GM12891 (cell line): Measurements from ENCODE around the gene KAZN.
A peak's percentile ranks its signal among the peaks of the same experiment; 100 is the strongest.

Experiments used
- DNase-seq: peaks from one replicate; pipeline ENCODE4 v3.0.0; 2011; ENCODE audit warnings: low spot score; ENCODE audit not compliant: insufficient read length
- FAIRE-seq: peaks from 2 replicates; lab custom pipeline; 2011; peaks lifted over from hg19 to GRCh38; lab: Jason Lieb, UNC
- PAX5 ChIP-seq: IDR thresholded peaks from 2 replicates; pipeline ENCODE4 v1.6.1; 2011; ENCODE audit warnings: low read length, moderate library complexity, mild to moderate bottlenecking; ENCODE audit not compliant: insufficient read depth, severe bottlenecking
- POLR2A ChIP-seq: IDR thresholded peaks from 2 replicates; pipeline ENCODE4 v1.6.1; 2011; ENCODE audit warnings: low read depth, low read length, control low read depth
- POLR2AphosphoS5 ChIP-seq: IDR thresholded peaks from 2 replicates; pipeline ENCODE4 v1.6.1; 2011; ENCODE audit warnings: low read depth, low read length, control low read depth
- POU2F2 ChIP-seq: IDR thresholded peaks from 2 replicates; pipeline ENCODE4 v1.6.1; 2011; ENCODE audit warnings: low read depth, mild to moderate bottlenecking, control low read depth, low read length, moderate library complexity
- SPI1 ChIP-seq: IDR thresholded peaks from 2 replicates; pipeline ENCODE4 v1.6.1; 2011; ENCODE audit warnings: low read depth, low read length, control low read depth
- TAF1 ChIP-seq: IDR thresholded peaks from 2 replicates; pipeline ENCODE4 v1.6.1; 2011; ENCODE audit warnings: low read depth, low read length, control low read depth

The KAZN gene

DNA sequence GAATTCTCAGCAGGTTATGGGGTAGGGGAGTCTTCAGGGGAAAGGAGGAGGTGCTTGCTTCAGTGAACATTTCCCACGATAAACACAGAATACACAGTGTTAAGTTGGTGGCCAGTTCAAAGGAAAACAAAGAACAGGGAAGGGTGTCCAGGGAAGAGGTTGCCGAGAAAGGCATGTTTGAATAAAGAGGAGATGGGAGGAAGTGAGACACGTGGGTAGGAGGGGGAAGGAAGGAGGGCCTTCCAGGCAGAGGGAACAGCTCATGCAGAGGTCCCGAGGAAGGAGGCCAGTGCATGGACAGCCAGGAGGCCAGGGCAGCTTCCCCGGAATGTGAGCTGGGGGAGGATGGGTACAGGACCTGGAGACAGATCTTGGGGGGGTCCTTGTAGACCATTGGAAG, 424.7 kb downstream of the KAZN start:
- DNase-seq (no peak), FAIRE-seq (no peak)
- TF ChIP-seq POLR2A: no peak
- no peak for TF ChIP-seq POU2F2
- TF ChIP-seq SPI1: no peak
- TF ChIP-seq POLR2AphosphoS5: no peak
- TF ChIP-seq TAF1: no peak
- TF ChIP-seq PAX5: no peak

DNA sequence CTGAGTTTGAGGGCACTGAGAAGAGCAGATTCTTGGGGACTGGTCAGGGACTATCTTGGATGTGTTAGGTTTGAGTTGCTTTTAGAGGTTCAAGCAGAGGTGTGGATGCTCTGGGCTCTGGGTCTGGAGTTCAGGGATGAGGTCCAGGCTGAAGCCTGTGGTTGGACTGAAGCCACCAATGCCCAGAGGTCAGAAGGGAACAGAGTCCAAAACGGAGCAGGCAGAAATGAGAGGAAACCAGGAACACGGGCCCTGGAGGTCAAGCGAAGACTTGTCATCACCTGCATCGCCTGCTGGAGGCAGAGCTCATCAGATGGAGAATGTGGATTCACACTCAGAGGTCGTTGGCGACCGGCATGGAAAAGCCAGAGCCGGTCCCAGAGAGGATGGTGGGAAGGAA, 425.5 kb downstream of the KAZN start:
- DNase-seq (no peak), FAIRE-seq (no peak)
- TF ChIP-seq POLR2A (no peak), SPI1 (no peak), POLR2AphosphoS5 (no peak), POU2F2 (no peak), PAX5 (no peak), TAF1 (no peak)

DNA sequence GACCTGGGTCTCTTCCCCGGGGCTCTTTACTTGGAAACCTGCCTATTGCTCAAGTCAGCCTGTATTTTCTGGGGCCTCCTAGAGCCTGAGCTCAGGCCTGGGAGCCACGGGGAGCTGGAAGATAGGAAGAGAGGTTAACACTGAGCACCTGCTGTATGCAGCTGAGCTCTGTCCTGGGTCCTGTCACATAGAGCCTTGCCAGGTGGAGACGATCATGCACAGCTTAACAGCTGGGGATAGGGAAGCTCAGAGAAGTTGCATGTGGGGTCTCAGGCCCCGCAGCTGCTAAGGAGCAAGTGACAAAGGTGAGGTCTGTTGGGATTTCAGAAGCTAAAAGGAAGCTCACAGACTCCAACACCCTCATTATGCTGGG, 427.6 kb downstream of the KAZN start:
- FAIRE-seq: no peak
- TF ChIP-seq SPI1 (no peak), PAX5 (no peak), POLR2A (no peak), TAF1 (no peak), POLR2AphosphoS5 (no peak), POU2F2 (no peak)
- DNase-seq: no peak

DNA sequence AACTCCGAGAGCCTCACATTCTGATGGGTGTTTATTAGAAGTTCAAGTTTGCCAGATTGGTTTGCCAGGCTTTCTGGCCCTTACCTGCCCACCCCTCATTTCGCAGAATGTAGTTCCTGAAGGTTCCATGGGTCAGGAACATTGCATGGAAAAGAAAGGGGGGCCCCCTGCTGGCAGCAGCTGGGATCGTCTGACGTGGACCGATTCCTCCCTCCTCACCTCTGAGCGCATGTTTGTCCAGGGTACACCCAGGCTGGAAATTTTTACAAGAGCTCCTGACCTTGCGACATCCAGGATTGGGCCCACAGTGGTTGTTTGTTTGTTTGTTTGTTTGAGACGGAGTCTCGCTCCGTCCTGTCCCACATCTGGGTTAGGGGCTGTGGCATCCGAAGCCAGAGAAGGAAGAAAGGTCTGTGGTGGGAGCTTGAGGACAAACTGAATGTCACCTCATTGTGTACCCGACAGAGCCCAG, 429.1 kb downstream of the KAZN start:
- DNase-seq (peak; percentile 50), FAIRE-seq (peak; percentile 56)
- TF ChIP-seq POLR2A (no peak), POLR2AphosphoS5 (no peak), PAX5 (no peak), SPI1 (no peak), TAF1 (no peak), POU2F2 (no peak)

DNA sequence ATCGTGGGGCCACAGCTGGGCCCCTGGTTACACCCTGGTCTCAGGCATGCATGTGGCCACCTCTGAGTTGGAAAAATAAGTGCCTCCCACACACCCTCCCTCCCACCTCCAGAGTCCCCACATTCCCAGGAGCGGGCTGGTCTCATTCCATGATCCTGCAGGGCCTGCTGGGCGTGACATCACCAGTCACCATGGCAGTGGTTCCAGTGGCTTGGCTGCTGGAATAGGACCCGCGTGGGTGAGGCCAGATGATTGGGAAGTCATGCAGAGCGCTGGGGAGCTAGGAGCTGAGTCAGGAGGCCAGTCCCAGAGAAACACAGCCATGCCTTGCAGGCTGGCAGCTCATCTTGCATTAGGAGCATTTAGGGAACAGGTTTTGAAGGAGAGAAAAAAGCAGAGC, 429.6 kb downstream of the KAZN start:
- DNase-seq (no peak), FAIRE-seq (no peak)
- TF ChIP-seq POLR2AphosphoS5 (no peak), SPI1 (no peak), POU2F2 (no peak), POLR2A (no peak), TAF1 (no peak), PAX5 (no peak)

DNA sequence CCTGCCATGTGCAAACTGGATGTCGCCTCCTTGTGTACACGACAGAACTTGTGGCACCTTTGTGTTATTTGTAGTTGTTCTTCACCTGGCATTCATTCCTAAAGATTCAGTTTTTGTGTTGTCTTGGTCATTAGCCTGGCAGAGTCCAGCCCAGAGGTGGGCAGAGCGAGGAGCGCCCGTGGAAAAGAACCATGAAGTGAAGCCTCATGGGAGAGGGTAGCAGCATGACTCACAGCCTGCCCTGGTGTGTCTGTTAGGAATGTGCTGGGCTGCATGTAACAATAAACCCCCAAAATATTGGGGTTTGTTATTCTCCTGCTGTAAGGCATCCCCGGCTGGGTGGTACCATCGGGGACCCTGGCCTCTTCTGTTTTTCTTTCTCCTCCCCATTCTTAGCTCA, 430.1 kb downstream of the KAZN start:
- FAIRE-seq (no peak), DNase-seq (no peak)
- no peak for TF ChIP-seq SPI1
- TF ChIP-seq POLR2A: no peak
- no peak for TF ChIP-seq TAF1
- no peak for TF ChIP-seq PAX5
- TF ChIP-seq POLR2AphosphoS5: no peak
- TF ChIP-seq POU2F2: no peak

DNA sequence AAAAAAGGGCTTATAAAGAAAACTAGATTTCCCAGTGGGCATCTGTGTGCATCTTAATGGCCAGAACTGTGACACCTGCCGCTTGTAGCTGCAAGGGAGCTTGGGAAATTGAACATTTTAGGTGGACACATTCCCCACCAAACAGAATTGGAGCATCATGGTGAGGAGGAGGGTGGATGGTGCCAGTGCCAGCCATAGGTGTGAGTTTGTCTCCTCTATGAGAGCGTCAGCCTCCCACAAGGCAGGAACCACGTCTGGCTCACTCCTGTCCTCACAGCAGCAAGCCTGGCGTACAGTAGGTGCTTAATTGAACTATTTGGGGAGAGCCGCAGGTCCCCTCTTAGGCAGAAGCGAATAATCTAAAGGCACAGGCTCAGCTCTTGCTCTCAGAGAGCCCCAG, 430.6 kb downstream of the KAZN start:
- no peak for DNase-seq
- FAIRE-seq: no peak
- TF ChIP-seq POU2F2 (no peak), POLR2AphosphoS5 (no peak), SPI1 (no peak), TAF1 (no peak), POLR2A (no peak), PAX5 (no peak)

DNA sequence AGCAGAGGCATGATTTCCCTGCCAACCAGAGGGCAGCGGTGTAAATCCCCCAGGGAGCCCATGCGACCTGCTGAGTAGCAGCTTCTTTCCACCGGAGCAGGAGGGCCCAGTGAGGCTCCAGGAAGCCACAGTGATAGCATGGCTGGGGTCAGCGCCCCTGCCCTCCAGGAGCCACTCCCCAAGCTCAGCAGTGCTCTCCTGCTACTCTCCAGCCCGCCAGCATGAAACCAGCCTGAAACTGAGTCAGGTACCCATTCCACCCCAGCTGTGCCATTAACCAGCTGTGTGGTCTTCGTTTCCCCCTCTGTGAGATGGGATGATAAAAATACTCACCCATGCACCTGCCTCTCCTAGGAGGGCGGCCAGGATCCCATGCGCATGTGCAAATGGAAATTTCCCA, 431.3 kb downstream of the KAZN start:
- TF ChIP-seq PAX5 (no peak), POLR2A (no peak), POLR2AphosphoS5 (no peak), POU2F2 (no peak), TAF1 (no peak), SPI1 (no peak)
- FAIRE-seq: no peak
- DNase-seq: no peak

DNA sequence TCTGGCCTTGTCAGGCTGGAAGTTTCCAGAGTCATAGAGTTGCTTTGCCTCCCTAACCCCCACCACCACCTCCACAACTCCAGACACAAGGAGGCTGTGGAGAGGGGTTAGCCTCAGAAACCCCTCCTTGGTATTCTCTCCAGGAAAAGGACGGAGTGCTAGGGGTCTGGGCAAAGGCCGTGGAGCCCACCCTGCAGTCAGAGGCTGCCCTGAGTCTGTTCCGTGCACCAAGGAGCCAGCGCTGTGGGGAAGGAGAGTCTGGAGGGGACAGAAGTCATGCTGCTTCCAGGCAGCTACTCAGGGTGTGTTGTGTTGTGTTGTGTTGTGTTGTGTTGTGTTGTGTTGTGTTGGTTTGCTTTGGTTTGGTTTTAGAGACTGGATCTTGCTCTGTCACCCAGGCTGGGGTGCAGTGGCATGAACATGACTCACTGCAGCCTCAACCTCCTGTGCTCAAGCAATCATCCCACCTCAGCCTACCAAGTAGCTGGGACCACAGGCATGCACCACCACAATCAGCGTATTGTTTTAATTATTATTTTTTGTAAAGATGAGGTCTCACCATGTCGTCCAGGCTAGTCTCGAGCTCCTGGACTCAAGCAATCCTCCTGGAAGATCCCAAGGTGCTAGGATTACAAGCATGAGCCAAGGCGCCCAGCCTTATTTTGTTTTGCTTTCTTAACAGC, 432.9 kb downstream of the KAZN start:
- DNase-seq (no peak), FAIRE-seq (no peak)
- TF ChIP-seq POU2F2: no peak
- no peak for TF ChIP-seq TAF1
- TF ChIP-seq PAX5: no peak
- TF ChIP-seq POLR2A: no peak
- TF ChIP-seq POLR2AphosphoS5: no peak
- no peak for TF ChIP-seq SPI1
